SU-DHL-6 (cell line): ENCODE measurements around the gene GALNT10.

Experiments
- H2AFZ ChIP-seq: fragments of 200-600 bp; sonication (generic); 2 replicates; pipeline ENCODE4 v1.6.1; 2014; ENCODE audit warnings: low read depth, mild to moderate bottlenecking, moderate library complexity, mixed read lengths, antibody characterized with exemption, low read length; ENCODE audit not compliant: severe bottlenecking
- H3F3A ChIP-seq: fragments of 200-600 bp; shearing (Covaris generic); 2 replicates; pipeline ENCODE4 v1.6.0; 2016; ENCODE audit warnings: antibody characterized with exemption, mild to moderate bottlenecking; ENCODE audit not compliant: insufficient read depth
- H3K27ac ChIP-seq: fragments of 200-600 bp; sonication (generic); 2 replicates; pipeline ENCODE4 v1.5.1; 2016; ENCODE audit warnings: low read depth, mild to moderate bottlenecking, low read length, moderate library complexity, mixed read lengths
- H3K27me3 ChIP-seq: fragments of 200-600 bp; sonication (generic), shearing (Covaris generic); 2 replicates; pipeline ENCODE4 v1.6.0; 2014; ENCODE audit warnings: mild to moderate bottlenecking, low read length
- H3K36me3 ChIP-seq: fragments of 200-600 bp; sonication (generic); 2 replicates; pipeline ENCODE4 v1.6.1; 2014; ENCODE audit warnings: mild to moderate bottlenecking, low read length, mixed read lengths
- H3K4me2 ChIP-seq: fragments of 300-600, 200-600 bp; shearing (Covaris generic), sonication (generic); 2 replicates; pipeline ENCODE4 v1.6.0; 2014; ENCODE audit warnings: low read length, low read depth, mild to moderate bottlenecking; ENCODE audit not compliant: poor library complexity, severe bottlenecking
- H3K4me3 ChIP-seq: fragments of 200-600 bp; sonication (generic); 2 replicates; pipeline ENCODE4 v1.5.1; 2014; ENCODE audit warnings: antibody characterized with exemption, low read length, mild to moderate bottlenecking, mixed read lengths; ENCODE audit not compliant: insufficient read depth, poor library complexity, severe bottlenecking
- H3K79me2 ChIP-seq: fragments of 200-600 bp; sonication (generic); 2 replicates; pipeline ENCODE4 v1.6.1; 2014; ENCODE audit warnings: mild to moderate bottlenecking, low read length, moderate library complexity; ENCODE audit not compliant: insufficient read depth
- H3K9ac ChIP-seq: fragments of 200-600 bp; sonication (generic); 2 replicates; pipeline ENCODE4 v1.7.0; 2014; ENCODE audit warnings: mild to moderate bottlenecking, low read length
- H3K9me2 ChIP-seq: fragments of 200-600 bp; sonication (generic); replicated peaks from 2 replicates; pipeline ENCODE4 v1.6.1; 2014; ENCODE audit warnings: low read length; ENCODE audit not compliant: insufficient read depth
- H3K9me3 ChIP-seq: fragments of 200-600 bp; sonication (generic); 2 replicates; pipeline ENCODE4 v1.6.1; 2014; ENCODE audit warnings: low read length, mixed read lengths; ENCODE audit not compliant: insufficient read depth
- H4K20me1 ChIP-seq: fragments of 200-600 bp; sonication (generic); 2 replicates; pipeline ENCODE4 v1.6.1; 2014; ENCODE audit warnings: low read depth, mild to moderate bottlenecking, antibody characterized with exemption, low read length, moderate library complexity, mixed read lengths
- CTCF ChIP-seq: fragments of 200-600 bp; sonication (generic); IDR thresholded peaks from one replicate; pipeline ENCODE4 v1.5.1; 2017; ENCODE audit warnings: antibody characterized with exemption, mild to moderate bottlenecking, low read length, moderate library complexity; ENCODE audit not compliant: insufficient read depth, poor library complexity, severe bottlenecking
- EZH2phosphoT487 ChIP-seq: fragments of 200-600 bp; sonication (generic), shearing (Covaris generic); conservative IDR thresholded peaks from 2 replicates; pipeline ENCODE4 v1.6.1; 2018; ENCODE audit warnings: mild to moderate bottlenecking, antibody characterized with exemption, low read length, moderate library complexity, mixed read lengths

GALNT10 gene

GRCh38 chr5:154459015-154459414 lies 268.5 kb downstream of the GALNT10 start:
- no peak for TF ChIP-seq EZH2phosphoT487
- no peak for TF ChIP-seq CTCF
- no peaks in the 10 kb centered on the region for H3F3A ChIP-seq
- H3K9me2 ChIP-seq: no peaks in the 10 kb centered on the region
- no peaks in the 10 kb centered on the region for H3K79me2 ChIP-seq
- no peak overlapping the region for H2AFZ ChIP-seq
- H3K9me3 ChIP-seq: no peaks in the 10 kb centered on the region
- H3K36me3 ChIP-seq: no peaks in the 10 kb centered on the region
- no peak overlapping the region for H3K4me3 ChIP-seq
- H4K20me1 ChIP-seq: no peaks in the 10 kb centered on the region
- H3K27ac ChIP-seq: no peak overlapping the region
- no peaks in the 10 kb centered on the region for H3K27me3 ChIP-seq
- H3K9ac ChIP-seq: no peak overlapping the region
- no peak overlapping the region for H3K4me2 ChIP-seq

- no peaks in the 10 kb centered on the region for H3K36me3 ChIP-seq
- no peaks in the 10 kb centered on the region for H3K79me2 ChIP-seq
Measured at GRCh38 chr5:154460172-154460571, 269.6 kb downstream of the GALNT10 start.

GRCh38 chr5:154461531-154461930 lies 271.0 kb downstream of the GALNT10 start:
- Histone ChIP-seq H3K9me2 (no peaks in the 10 kb centered on the region), H3K9ac (no peak overlapping the region), H3K9me3 (no peaks in the 10 kb centered on the region), H2AFZ (no peak overlapping the region), H3K4me3 (no peak overlapping the region), H4K20me1 (no peaks in the 10 kb centered on the region), H3K27me3 (no peaks in the 10 kb centered on the region), H3K79me2 (no peaks in the 10 kb centered on the region), H3K4me2 (no peak overlapping the region), H3K27ac (no peak overlapping the region), H3F3A (no peaks in the 10 kb centered on the region), H3K36me3 (no peaks in the 10 kb centered on the region)
- TF ChIP-seq EZH2phosphoT487 (no peak), CTCF (no peak)

More at GRCh38 chr5:154460172-154460571, 269.6 kb downstream of the GALNT10 start:
- Histone ChIP-seq H3K9me2 (no peaks in the 10 kb centered on the region), H3K4me3 (no peak overlapping the region), H3K4me2 (no peak overlapping the region), H4K20me1 (no peaks in the 10 kb centered on the region), H3K9me3 (no peaks in the 10 kb centered on the region), H2AFZ (no peak overlapping the region), H3K27ac (no peak overlapping the region), H3F3A (no peaks in the 10 kb centered on the region), H3K27me3 (no peaks in the 10 kb centered on the region), H3K9ac (no peak overlapping the region)
- no peak for TF ChIP-seq CTCF
- no peak for TF ChIP-seq EZH2phosphoT487

- Histone ChIP-seq H3K9ac (no peak overlapping the region), H3K27me3 (no peaks in the 10 kb centered on the region), H4K20me1 (no peaks in the 10 kb centered on the region), H3K27ac (no peak overlapping the region), H2AFZ (no peak overlapping the region), H3K9me2 (no peaks in the 10 kb centered on the region), H3K9me3 (no peaks in the 10 kb centered on the region), H3F3A (no peaks in the 10 kb centered on the region), H3K4me3 (no peak overlapping the region), H3K79me2 (no peaks in the 10 kb centered on the region), H3K36me3 (no peaks in the 10 kb centered on the region), H3K4me2 (no peak overlapping the region)
- TF ChIP-seq EZH2phosphoT487 (no peak), CTCF (no peak)
Measured at GRCh38 chr5:154464438-154464837, 273.9 kb downstream of the GALNT10 start.
